ENCODE data around the gene TOMT.

DNA sequence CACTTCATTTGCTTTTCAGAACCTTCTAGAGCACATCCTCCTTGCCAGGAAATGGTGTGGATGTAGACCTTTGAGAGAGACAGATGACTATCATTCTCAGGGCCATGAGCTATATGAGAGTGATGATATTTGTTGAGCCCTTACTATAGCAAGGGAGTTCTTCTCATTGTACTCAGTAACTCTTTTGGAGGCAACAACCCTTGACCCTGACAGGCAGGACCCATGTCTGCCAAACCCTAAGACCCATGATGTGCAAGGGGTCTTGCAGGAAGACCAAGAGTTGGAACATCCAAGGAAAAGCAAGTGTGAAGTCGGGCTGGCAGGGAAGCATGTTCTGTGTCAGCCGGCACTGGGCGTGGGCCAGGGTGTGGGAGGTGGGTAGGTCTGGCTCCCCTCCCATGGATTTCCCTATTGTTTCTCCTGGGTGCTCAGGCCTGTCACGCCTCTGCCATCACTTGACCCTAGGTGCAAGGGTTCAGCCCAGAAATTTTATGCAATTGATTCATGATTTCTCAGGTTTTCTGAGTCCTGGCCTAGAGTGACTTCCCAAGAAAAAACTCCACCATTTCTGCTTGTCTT, 31.0 kb downstream of the TOMT start:
- TF ChIP-seq, protein P1, sequence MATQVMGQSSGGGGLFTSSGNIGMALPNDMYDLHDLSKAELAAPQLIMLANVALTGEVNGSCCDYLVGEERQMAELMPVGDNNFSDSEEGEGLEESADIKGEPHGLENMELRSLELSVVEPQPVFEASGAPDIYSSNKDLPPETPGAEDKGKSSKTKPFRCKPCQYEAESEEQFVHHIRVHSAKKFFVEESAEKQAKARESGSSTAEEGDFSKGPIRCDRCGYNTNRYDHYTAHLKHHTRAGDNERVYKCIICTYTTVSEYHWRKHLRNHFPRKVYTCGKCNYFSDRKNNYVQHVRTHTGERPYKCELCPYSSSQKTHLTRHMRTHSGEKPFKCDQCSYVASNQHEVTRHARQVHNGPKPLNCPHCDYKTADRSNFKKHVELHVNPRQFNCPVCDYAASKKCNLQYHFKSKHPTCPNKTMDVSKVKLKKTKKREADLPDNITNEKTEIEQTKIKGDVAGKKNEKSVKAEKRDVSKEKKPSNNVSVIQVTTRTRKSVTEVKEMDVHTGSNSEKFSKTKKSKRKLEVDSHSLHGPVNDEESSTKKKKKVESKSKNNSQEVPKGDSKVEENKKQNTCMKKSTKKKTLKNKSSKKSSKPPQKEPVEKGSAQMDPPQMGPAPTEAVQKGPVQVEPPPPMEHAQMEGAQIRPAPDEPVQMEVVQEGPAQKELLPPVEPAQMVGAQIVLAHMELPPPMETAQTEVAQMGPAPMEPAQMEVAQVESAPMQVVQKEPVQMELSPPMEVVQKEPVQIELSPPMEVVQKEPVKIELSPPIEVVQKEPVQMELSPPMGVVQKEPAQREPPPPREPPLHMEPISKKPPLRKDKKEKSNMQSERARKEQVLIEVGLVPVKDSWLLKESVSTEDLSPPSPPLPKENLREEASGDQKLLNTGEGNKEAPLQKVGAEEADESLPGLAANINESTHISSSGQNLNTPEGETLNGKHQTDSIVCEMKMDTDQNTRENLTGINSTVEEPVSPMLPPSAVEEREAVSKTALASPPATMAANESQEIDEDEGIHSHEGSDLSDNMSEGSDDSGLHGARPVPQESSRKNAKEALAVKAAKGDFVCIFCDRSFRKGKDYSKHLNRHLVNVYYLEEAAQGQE (IDR thresholded peaks at IDR 0.05; ENCODE audit: unreplicated experiment): no peak
- no peak for TF ChIP-seq POLR2AphosphoS5 (IDR thresholded peaks at IDR 0.05; ENCODE audit: low read depth)
- TF ChIP-seq, protein P2, sequence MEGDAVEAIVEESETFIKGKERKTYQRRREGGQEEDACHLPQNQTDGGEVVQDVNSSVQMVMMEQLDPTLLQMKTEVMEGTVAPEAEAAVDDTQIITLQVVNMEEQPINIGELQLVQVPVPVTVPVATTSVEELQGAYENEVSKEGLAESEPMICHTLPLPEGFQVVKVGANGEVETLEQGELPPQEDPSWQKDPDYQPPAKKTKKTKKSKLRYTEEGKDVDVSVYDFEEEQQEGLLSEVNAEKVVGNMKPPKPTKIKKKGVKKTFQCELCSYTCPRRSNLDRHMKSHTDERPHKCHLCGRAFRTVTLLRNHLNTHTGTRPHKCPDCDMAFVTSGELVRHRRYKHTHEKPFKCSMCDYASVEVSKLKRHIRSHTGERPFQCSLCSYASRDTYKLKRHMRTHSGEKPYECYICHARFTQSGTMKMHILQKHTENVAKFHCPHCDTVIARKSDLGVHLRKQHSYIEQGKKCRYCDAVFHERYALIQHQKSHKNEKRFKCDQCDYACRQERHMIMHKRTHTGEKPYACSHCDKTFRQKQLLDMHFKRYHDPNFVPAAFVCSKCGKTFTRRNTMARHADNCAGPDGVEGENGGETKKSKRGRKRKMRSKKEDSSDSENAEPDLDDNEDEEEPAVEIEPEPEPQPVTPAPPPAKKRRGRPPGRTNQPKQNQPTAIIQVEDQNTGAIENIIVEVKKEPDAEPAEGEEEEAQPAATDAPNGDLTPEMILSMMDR (conservative IDR thresholded peaks at IDR 0.05; ENCODE audit: low read depth in 2 of 2): no peak
- no peak for TF ChIP-seq STAT1 (IDR thresholded peaks at IDR 0.05; ENCODE audit: unreplicated experiment)
- TF ChIP-seq EZH2 (IDR thresholded peaks at IDR 0.05; ENCODE audit: low read depth, unreplicated experiment): no peak
- TF ChIP-seq CREB1 (CRISPR knock-in tag; IDR thresholded peaks at IDR 0.05; ENCODE audit: low read depth): no peak
- TF ChIP-seq ZNF331 (CRISPR knock-in tag; IDR thresholded peaks at IDR 0.05; ENCODE audit: low read depth): no peak

Data from GM23338 (cell line).